Stomach (tissue), 4 donors: ENCODE results near the gene ABCC9.

Experiments used
- CTCF ChIP-seq, 7 experiments: fragments of 450-650 bp in 4 of 7; fragments of 200-600 bp in 3 of 7; sonication (generic) in 3 of 7; IDR thresholded peaks; one replicate each; pipeline ENCODE4 v1.5.1; 2016 to 2019; ENCODE audit warnings: antibody characterized with exemption in 7 of 7, control low read depth in 2 of 7, mild to moderate bottlenecking in 1 of 7
- POLR2AphosphoS5 ChIP-seq, 3 donors: sonication (generic); formaldehyde crosslinking; IDR thresholded peaks; one replicate each; pipeline ENCODE4 v1.6.1; 2016; ENCODE audit warnings: antibody characterized with exemption in 3 of 3

DNA sequence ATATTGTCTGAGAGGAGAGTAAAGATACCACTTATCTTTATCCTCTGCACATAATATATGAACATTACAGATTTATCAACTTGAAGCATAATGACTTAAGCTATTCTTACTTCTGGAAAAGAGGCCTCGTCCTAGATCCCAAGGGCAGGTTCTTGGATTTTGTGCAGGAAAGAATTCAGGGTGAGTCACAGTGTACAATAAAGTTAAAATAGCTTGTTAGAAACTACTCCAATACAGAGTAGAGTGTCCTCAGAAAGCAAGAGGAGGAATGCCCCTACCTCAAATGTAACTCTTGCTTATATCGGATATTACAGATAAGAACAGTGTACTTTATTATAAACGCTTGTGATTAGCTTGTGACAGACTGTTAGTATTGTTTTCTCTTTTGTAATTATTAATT, 41.9 kb upstream of the ABCC9 start:
- no peak for TF ChIP-seq CTCF (IDR thresholded peaks at IDR 0.05)
- no peak for TF ChIP-seq POLR2AphosphoS5 (IDR thresholded peaks at IDR 0.05)
